Neural cell (in vitro differentiated cells): ENCODE measurements around the gene RALGAPB. TPM values are rescaled to one million over a fixed set of nuclear protein-coding genes. Genes with fewer than 3 reads are reported as not detected.

ENCODE experiments used
- H2AFZ ChIP-seq: fragments of 200-600, 300-800 bp; sonication (generic), shearing (Covaris generic); 2 replicates; pipeline ENCODE4 v1.6.0; 2014; ENCODE audit warnings: low read depth, mild to moderate bottlenecking, antibody characterized with exemption, low read length, moderate library complexity
- H3F3A ChIP-seq: fragments of 200-600 bp; shearing (Covaris generic); 2 replicates; pipeline ENCODE4 v1.6.1; 2016; ENCODE audit warnings: mild to moderate bottlenecking, moderate library complexity, mixed read lengths, antibody characterized with exemption, low read length; ENCODE audit not compliant: insufficient read depth, poor library complexity, severe bottlenecking
- H3K27ac ChIP-seq: fragments of 200-600, 300-800 bp; sonication (generic), shearing (Covaris generic); 2 replicates; pipeline ENCODE4 v1.5.1; 2014; ENCODE audit warnings: mild to moderate bottlenecking, low read length, moderate library complexity
- H3K27me3 ChIP-seq: fragments of 300-800, 200-600 bp; sonication (generic), shearing (Covaris generic); 2 replicates; pipeline ENCODE4 v1.6.0; 2014; ENCODE audit warnings: mild to moderate bottlenecking, low read depth, low read length, moderate library complexity; ENCODE audit not compliant: insufficient read depth
- H3K36me3 ChIP-seq: fragments of 300-800, 200-600 bp; sonication (generic), shearing (Covaris generic); 2 replicates; pipeline ENCODE4 v1.5.1; 2014; ENCODE audit warnings: mild to moderate bottlenecking, antibody characterized with exemption, low read length, moderate library complexity; ENCODE audit not compliant: insufficient read depth
- H3K4me2 ChIP-seq: fragments of 300-800, 200-600 bp; sonication (generic), shearing (Covaris generic); 2 replicates; pipeline ENCODE4 v1.6.0; 2014; ENCODE audit warnings: mild to moderate bottlenecking, low read length
- H3K4me3 ChIP-seq: fragments of 300-800, 200-600 bp; sonication (generic), shearing (Covaris generic); 2 replicates; pipeline ENCODE4 v1.5.1; 2014; ENCODE audit warnings: mild to moderate bottlenecking, low read length, moderate library complexity
- H3K79me2 ChIP-seq: fragments of 200-600 bp; shearing (Covaris generic); replicated peaks from 2 replicates; pipeline ENCODE4 v1.6.0; 2014; ENCODE audit warnings: mild to moderate bottlenecking, low read length, moderate library complexity; ENCODE audit not compliant: insufficient read depth
- H3K9ac ChIP-seq: fragments of 300-800, 200-600 bp; sonication (generic), shearing (Covaris generic); 2 replicates; pipeline ENCODE4 v1.6.1; 2016; ENCODE audit warnings: mild to moderate bottlenecking, low read length, mixed read lengths
- H3K9me2 ChIP-seq: fragments of 200-600 bp; shearing (Covaris generic); 2 replicates; pipeline ENCODE4 v1.6.1; 2016; ENCODE audit warnings: mild to moderate bottlenecking, low read length, mixed read lengths; ENCODE audit not compliant: insufficient read depth
- H3K9me3 ChIP-seq: fragments of 200-600, 300-800 bp; sonication (generic), shearing (Covaris generic); 2 replicates; pipeline ENCODE4 v1.6.1; 2016; ENCODE audit warnings: mild to moderate bottlenecking, mixed run types, low read length, moderate library complexity, mixed read lengths
- H4K20me1 ChIP-seq: fragments of 200-600 bp; shearing (Covaris generic); 2 replicates; pipeline ENCODE4 v1.6.1; 2016; ENCODE audit warnings: mild to moderate bottlenecking, mixed run types; ENCODE audit not compliant: insufficient read depth
- CTCF ChIP-seq: fragments of 450-650 bp; IDR thresholded peaks from 2 replicates; pipeline ENCODE4 v1.5.1; 2014; ENCODE audit warnings: antibody characterized with exemption, mild to moderate bottlenecking, moderate library complexity; ENCODE audit not compliant: poor library complexity, severe bottlenecking
- EP300 ChIP-seq: fragments of 450-650 bp; conservative IDR thresholded peaks from 2 replicates; pipeline ENCODE4 v1.6.1; 2014; ENCODE audit warnings: antibody characterized with exemption, mild to moderate bottlenecking, moderate library complexity; ENCODE audit not compliant: poor library complexity, severe bottlenecking
- EZH2 ChIP-seq: fragments of 200-600, 300-800 bp; shearing (Covaris generic), sonication (generic); IDR thresholded peaks from 2 replicates; pipeline ENCODE4 v1.6.1; 2014; ENCODE audit warnings: antibody characterized with exemption, low read length, borderline replicate concordance, mild to moderate bottlenecking; ENCODE audit not compliant: insufficient read depth, poor library complexity, severe bottlenecking
- MXI1 ChIP-seq: fragments of 450-650 bp; conservative IDR thresholded peaks from 2 replicates; pipeline ENCODE4 v1.6.1; 2014; ENCODE audit warnings: antibody characterized with exemption, mild to moderate bottlenecking; ENCODE audit not compliant: poor library complexity, severe bottlenecking
- POLR2AphosphoS5 ChIP-seq: IDR thresholded peaks from 2 replicates; pipeline ENCODE4 v1.6.1; 2012
- RAD21 ChIP-seq: fragments of 450-650 bp; conservative IDR thresholded peaks from 2 replicates; pipeline ENCODE4 v1.6.1; 2014; ENCODE audit warnings: antibody characterized with exemption, mild to moderate bottlenecking, moderate library complexity
- REST ChIP-seq: IDR thresholded peaks from 2 replicates; pipeline ENCODE4 v1.6.1; 2012; ENCODE audit warnings: borderline replicate concordance
- SMC3 ChIP-seq: fragments of 450-650 bp; conservative IDR thresholded peaks from 2 replicates; pipeline ENCODE4 v1.6.1; 2014; ENCODE audit warnings: antibody characterized with exemption, mild to moderate bottlenecking, moderate library complexity; ENCODE audit not compliant: poor library complexity
- TAF1 ChIP-seq: IDR thresholded peaks from 2 replicates; pipeline ENCODE4 v1.6.1; 2012; ENCODE audit warnings: low read depth
- polyA plus RNA-seq: library from polyadenylated mRNA; depleted of rRNA; stranded (reverse); fragments of >200 nt; gene quantifications from 2 replicates; pipeline ENCODE4 v1.2.3, GENCODE V29; 2014

RALGAPB gene
- polyA plus RNA-seq, 1 donor from 2014 or later: 30.0 TPM

GRCh38 chr20:38429301-38429700 is 43.3 kb upstream of the RALGAPB start:
- Histone ChIP-seq H3K36me3 (peaks cover 11% of the 10 kb centered on the region), H4K20me1 (no peaks in the 10 kb centered on the region)

GRCh38 chr20:38430679-38431325 is 41.8 kb upstream of the RALGAPB start:
- no peak overlapping the region for H2AFZ ChIP-seq
- H3F3A ChIP-seq: no peaks in the 10 kb centered on the region
- H3K36me3 ChIP-seq: peaks cover 11% of the 10 kb centered on the region
- H4K20me1 ChIP-seq: no peaks in the 10 kb centered on the region
- peaks cover 5% of the 10 kb centered on the region for H3K9me3 ChIP-seq
- peaks cover 23% of the 10 kb centered on the region for H3K79me2 ChIP-seq
- H3K27me3 ChIP-seq: no peaks in the 10 kb centered on the region
- no peak overlapping the region for H3K4me2 ChIP-seq
- no peak overlapping the region for H3K4me3 ChIP-seq
- no peaks in the 10 kb centered on the region for H3K9me2 ChIP-seq
- no peak for TF ChIP-seq EZH2
- TF ChIP-seq POLR2AphosphoS5: no peak
- no peak for TF ChIP-seq RAD21
- TF ChIP-seq SMC3: no peak
- TF ChIP-seq MXI1: no peak
- no peak for TF ChIP-seq TAF1
- H3K27ac ChIP-seq: no peak overlapping the region
- no peak overlapping the region for H3K9ac ChIP-seq

More at GRCh38 chr20:38429301-38429700, 43.3 kb upstream of the RALGAPB start:
- Histone ChIP-seq H3K9me2 (no peaks in the 10 kb centered on the region), H3K79me2 (peaks cover 18% of the 10 kb centered on the region), H3K27me3 (no peaks in the 10 kb centered on the region), H3F3A (no peaks in the 10 kb centered on the region), H3K9ac (no peak overlapping the region), H3K27ac (no peak overlapping the region), H3K4me3 (no peak overlapping the region), H3K4me2 (no peak overlapping the region), H3K9me3 (peaks cover 5% of the 10 kb centered on the region), H2AFZ (no peak overlapping the region)
- no peak for TF ChIP-seq POLR2AphosphoS5
- TF ChIP-seq TAF1: no peak
- TF ChIP-seq EZH2: no peak
- no peak for TF ChIP-seq EP300
- no peak for TF ChIP-seq CTCF
- no peak for TF ChIP-seq MXI1
- TF ChIP-seq SMC3: no peak
- TF ChIP-seq REST: no peak
- TF ChIP-seq RAD21: no peak
